DOHH2 (cell line): ENCODE results near the gene TNS1.

Experiments used
- CTCF ChIP-seq: fragments of 200-600 bp; sonication (generic); IDR thresholded peaks from one replicate; pipeline ENCODE4 v1.5.1; 2014; ENCODE audit warnings: antibody characterized with exemption, mild to moderate bottlenecking, low read depth, low read length; ENCODE audit not compliant: poor library complexity, severe bottlenecking
- EZH2phosphoT487 ChIP-seq: fragments of 200-600 bp; sonication (generic); IDR thresholded peaks from 2 replicates; pipeline ENCODE4 v1.6.1; 2017; ENCODE audit warnings: borderline replicate concordance, mild to moderate bottlenecking, antibody characterized with exemption, low read length, moderate library complexity, mixed read lengths

GRCh38 chr2:218033590-218034496, 31.0 kb upstream of the TNS1 start:
- no peak for TF ChIP-seq EZH2phosphoT487
- TF ChIP-seq CTCF: no peak
